Bone marrow (tissue), 2 donors: Measurements from ENCODE around the gene ZNF469.

Experiments used
- DNase-seq, 2 donors: peaks; one replicate each; lab custom pipeline; 2025; lab: John Stamatoyannopoulos, UW

The ZNF469 gene

DNA sequence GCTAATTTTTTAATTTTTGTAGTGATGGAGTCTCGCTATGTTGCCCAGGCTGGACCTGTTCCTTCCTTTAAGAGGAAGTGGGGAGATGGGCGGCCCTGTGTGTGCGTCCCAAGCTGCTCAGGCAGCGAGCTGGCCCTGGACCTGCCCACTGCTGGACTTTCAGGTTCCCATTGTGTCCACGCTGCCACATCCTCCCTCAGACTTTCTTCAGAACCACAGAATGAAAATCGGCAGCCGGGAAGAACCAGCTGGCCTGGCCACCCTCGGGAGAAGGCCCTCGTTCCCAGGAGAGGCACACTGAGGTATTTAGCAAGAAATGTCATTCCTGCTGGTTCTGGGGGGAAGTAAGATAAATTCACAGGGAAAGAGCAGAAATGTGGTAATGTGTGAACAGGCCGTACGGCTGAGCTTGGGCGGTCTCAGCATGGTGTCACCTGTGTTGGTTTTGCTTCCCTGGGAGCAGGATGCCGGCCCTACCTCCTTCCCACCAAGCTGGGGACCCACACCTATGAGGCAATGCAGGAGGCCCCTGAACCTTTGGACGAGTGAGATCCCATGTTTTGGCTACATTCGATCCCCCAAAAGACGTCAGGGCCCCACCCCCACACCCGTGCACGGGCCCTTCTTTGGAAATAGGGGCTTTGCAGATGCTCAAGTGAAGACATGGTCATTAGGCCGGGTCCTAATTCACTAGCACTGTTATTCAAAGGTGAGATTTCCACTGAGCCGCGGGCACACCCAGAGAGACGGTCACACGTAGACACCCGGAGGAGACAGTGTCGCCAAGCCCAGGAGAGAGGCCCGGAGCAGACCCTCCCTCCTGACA is 35.9 kb upstream of the ZNF469 start:
- no peak for DNase-seq

DNA sequence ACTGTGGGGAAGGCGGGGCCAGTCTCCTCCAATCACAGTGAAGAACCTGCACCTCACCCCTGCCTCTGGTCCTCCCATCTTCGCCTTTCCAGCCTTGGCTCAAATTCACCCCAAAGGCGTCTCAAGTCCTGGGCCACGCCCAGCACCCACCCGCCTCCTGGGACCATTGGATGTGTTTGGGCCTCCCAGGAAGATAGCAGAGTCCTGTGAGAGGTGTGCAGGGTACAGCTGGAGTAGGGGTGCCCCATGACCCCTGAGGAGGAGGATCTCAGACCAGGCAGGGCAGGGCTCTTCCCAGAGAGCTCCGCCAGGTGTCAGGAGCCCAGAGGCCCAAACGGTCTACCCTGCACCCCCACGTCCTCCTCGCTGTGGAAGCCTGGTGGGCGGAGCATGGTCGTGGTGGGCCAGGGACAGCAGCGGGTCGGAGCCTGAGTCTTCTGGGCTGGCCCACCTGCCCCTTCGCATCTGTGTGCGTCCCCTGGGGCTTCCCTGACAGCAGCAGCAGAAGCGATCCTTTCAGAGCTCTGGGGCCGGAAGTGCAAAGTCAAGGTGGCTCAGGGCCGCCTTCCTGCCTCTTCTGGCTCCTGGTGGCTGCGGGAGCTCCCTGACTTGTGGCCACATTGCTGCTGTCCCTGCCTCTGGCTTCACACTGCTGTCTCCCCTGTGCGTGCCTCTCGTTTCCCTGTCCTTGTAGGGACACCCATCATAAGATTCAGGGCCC is 34.9 kb upstream of the ZNF469 start:
- no peak for DNase-seq

DNA sequence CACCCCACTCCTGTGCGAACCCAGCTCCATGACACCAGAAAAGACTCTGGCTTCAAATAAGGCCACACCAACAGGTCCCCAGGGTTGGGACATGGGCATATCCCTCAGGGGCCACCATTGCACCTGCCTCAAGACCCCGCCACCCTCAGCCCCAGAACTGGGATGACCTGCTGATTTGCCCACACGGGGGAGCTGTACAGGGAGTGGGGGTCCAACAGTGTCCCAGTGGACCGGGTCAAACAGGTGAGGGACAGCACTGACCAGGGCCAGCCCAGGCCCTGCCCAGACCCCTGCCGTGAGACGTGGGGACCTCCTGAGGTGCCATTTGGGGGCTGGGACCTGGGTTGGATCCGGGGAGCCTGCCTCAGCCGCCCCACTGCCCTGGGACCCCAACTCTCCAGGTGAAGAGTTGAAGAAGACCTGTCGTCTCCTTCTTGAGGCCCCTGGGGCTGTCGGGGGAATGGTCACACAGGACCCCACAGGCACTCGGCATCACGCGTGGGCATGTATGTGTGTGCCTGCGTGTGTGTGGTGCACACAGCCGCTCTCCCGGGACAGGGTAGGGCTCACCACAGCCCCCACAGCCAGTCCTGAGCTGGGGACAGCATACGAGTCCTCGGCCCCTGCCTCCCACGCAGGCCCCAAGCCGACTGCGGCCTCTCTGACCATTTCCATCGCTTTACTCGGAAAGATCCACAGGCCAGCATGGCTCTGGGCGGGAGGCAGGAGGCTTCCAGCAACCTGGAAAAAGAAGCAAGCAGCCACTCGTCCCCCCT is 34.2 kb upstream of the ZNF469 start:
- no peak for DNase-seq

DNA sequence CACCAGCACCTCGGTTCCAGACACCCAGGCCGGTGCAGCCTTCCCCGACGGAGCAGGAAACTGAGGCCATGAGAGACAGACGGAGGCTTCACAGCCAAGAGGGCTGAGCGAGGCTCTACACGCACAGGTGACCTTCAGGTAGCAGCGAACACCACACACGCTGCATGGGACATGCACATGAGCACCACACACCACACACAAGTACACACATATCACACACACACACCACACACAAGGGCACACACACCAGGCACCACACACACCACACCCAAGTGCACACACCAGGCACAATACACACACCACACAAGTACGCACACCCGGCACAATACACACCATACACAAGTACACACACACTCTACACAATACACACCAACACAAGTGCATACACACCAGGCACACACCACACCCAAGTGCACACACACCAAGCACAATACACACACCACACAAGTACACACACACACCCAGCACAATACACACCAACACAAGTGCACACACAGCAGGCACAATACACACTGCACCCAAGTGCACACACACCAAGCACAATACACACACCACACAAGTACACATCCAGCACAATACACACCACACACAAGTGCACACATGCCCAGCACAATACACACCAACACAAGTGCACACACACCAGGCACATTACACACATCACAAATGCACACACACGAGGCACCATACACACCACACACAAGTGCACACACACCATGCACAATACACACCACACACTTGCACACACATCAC is 33.4 kb upstream of the ZNF469 start:
- no peak for DNase-seq

DNA sequence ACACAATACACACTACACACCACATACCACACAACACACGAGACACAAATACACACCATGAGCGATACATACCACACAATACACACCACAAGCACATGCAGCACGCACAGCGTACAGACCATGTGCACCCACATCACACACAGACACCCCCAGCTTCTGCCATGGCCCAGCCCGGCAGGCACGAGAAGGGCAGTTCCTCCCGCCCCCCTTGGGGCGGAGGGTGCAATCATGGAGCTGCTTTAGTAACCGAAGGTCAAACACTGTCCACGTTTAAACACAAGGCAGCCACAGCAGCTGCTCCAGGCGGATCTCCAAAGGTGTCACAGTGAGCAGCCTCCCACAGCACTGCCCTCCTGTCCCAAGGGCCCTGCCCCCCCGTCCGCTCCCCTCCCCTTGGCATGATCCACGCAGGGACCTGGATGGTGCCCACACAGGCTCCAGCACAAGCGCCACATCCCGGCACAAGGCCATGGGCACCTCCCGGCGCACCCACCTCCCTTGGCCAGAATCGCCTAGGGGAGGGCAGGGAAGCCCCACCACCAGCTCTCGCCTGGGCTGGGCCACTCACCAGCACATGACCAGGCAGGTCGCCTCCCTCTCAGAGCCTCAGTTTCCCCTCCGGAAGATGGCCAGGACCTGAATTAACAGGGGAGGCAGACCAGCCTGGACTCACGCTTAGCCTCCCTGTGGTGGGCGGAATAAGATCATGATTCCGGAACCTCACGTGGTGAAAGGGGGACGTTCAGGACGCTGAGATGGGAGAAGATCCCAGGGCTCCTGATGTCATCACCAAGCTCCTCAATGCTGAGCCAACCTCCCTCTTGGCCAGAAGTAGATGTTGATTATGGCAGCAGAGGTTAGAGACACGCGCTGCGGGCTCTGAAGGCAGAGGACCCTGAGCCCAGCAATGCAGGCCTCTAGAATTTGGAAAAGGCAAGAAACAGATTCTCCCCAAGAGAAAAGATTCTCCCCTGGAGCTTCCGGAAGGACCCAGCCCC is 32.6 kb upstream of the ZNF469 start:
- DNase-seq = no peak

DNA sequence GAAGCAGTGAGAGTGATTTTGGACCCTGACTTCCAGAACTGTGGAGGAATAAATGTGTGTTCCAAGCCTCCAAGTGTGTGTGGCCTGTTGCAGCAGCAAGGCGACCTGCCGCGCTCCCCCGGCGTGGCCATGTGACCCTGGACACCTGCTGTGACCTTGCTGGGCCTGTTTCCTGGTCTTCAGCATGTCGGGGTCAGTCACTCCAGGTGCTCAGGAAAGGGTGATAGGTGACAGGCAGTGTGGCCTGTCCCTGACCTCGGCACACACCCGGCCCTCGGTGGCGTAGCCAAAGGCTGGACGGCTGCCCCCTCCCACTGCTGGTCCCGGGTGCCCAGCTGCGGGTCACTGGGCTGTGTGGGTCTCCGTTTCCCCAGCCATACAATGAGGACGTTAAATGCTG is 31.8 kb upstream of the ZNF469 start:
- DNase-seq = no peak

DNA sequence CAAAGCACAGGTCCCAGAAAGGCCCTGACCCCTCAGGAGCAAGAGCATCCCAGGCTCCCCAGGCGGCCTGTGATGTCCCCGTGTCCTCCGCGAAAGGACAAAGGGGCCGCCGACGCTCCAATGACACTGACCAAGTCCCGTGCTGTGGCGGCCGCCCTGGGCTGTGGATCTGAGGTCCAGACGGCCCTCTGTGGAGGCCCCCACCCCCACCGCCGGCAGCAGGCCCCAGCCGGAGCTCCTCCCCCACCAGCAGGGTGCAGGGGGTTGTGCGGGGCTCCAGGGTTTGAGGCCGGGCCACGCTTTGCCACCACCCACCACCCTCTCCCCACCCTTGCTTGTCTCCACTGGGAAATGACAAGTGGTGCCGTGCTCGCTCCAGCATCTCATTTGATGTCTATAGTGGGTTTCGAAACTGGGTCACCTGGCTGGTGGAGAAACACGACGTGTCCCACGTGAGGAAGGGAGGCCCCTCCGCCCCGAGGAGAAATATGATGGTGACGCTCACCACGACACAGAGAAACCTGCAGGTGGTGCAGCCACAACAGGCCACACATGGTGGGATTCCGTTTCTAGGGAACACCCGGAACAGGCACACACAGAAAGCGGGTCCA is 31.2 kb upstream of the ZNF469 start:
- DNase-seq = no peak

DNA sequence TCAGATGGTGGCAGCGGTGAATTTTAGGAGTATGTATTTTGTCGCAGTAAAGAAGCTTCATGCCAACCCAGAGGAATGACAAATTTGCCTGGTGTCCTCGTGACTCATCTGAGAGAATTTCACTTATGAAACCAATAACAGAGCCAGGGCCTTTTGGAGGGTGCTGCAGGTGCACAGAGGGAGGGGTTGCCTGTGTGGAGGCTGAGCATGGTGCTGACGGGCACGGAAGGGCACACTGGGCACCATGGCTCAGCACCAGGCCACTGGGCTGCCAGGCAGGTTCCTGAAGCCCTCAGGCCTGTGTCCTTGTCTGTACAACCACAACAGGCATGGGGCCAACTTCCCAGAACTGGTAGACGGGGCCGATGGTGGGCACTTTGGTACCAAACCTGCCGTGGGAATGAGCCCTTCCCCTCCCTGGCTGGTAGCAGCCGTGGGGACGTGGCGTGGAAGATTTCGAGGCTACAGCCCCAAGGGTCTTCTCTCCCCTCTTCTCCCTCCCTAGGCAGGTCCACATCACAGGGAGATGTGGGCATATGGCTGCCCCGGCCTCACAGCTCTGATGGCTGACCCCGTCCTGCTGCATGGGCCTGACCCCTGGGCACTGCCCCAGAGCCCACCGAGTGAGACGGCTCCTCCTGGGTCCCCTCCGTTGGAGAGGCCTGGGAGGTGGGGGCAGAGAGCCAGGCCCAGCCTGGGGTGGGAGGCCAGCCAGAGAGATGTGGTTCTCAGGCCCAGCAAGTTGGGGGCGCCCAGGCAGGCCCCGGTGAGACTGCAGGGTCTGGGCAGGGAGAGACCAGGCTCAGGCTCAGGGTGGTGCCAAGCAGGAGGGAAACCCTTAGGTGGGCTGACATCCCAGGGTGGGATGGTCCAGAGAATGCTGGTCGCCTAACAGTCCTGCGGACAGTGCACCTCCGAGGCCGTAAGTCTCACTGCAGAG is 30.2 kb upstream of the ZNF469 start:
- DNase-seq = no peak

DNA sequence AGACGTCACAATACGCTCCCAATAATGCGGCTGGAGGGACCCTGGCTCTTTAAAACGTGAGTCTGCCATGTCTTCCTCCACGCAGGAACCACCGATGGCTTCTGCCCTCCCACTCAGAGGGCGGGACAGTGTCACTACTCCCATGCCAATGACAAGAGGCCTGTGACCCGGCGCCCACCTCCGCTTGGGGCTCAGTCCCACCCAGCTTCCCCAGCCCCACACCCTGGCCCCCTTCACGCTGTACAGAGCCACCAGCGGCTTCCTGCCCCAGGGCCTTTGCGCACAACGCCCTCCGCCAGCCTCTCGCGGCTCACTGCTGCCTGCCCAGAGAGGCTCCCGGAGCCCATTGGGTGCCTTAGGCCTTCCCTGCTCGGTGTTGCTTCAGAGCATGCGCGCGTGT is 29.5 kb upstream of the ZNF469 start:
- DNase-seq = no peak

DNA sequence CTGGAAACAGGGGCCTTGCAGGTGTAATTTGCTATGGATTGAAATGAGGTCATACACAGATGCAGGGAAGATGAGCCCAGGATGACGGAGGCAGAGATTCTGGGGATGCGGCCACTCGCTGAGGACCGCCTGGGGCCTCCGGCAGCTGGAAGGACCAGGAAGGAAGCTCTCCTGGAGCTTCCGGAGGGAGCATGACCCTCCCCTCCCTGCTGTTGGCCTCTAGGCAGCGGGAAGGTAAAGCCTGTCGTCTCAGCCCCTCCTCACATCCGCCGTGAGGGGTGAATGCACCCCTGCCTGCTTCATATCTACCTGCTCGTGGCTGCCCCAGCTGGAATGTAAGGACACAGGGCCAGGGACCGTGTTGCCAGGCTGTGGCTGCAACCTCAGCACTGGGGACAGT is 29.1 kb upstream of the ZNF469 start:
- DNase-seq = no peak

DNA sequence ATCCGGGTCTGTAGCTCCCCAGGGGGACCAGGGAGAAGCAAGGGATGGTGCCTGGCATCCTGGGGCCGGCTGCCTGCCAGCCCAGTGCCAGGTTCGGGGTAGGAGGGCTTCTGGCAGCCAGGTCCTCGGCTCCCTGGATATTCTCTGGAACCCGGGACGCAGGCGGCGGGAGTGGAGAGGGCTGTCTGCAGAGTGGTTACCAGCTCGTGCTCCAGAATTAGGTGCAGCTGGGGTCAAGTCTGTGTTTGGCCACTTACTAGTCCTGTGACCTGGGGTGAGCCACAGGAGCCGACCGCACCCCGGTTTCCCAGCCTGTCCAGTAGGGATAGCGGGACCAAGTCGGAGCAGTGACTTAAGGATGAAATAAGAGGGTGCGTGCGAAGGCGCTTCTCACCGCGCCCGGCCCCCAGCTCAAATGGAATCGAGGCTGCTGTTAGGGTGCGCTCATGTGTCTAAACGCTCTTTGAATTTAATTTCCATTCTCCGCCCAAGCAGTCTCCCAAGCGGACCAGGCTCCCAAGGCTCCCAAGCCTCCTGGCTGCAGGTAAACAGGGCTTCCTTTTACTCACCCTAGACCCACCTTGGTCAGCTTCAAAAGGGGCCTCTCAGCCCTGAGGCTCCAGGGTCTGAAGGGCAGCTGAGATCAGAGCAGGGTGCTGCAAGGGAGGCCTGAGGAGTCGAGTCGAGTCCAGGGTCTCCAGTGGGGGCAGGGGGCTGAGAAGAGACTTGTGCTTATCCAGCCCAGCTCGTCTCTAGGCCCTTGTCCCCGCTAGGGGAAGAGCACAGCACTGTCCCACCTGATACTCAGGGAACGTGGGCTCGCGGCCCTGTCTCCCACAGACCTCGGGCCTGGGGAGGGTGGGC is 28.3 kb upstream of the ZNF469 start:
- no peak for DNase-seq

DNA sequence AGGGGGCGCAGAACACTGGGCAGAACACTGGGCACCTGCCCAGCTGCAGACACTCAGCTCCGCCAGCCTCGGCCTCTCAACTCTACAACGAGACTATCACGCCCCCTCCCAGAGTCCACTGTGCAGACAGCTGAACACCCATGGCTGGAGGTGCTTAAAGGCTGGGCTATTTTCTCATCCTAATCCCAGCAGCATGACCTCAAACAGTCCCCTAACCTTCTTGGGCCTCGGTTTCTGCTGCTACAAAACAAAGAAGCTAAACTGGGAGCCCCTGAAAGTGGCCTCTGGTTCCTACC is 27.7 kb upstream of the ZNF469 start:
- DNase-seq = no peak

DNA sequence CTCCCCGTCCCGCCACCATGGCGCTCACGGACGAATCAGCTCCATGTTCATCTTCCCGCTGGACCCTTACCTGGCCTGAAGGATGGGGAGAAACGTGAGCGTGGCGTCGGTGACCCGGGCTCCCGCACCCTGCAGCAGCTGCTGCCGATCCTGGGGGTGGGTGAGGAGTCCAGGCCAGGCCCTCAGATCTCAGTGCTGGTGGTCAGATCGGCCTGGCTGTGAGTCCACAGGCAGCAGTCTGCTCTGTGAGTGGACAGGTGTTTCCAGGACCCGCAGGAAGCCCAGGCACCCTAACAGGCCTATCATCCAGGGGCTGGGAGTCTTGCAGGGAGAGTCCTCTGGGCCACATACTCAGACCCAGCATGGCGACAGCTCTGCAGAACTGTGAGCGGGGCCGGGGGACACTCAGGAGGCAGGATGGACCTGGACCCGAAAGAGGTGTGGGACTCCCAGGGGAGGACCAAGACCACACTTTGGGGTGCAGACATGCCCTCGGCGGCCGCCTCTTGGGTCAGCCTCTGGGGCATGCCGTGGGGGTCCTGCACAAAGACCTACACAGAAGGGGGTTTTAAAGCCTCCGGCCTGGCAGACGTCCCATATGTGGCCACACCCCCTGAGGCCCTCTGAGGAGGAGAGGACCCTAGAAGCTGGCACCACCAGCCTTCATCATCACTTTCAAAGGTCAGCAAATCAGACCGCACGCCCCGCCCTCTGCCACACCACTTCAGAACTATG is 27.2 kb upstream of the ZNF469 start:
- DNase-seq = no peak

DNA sequence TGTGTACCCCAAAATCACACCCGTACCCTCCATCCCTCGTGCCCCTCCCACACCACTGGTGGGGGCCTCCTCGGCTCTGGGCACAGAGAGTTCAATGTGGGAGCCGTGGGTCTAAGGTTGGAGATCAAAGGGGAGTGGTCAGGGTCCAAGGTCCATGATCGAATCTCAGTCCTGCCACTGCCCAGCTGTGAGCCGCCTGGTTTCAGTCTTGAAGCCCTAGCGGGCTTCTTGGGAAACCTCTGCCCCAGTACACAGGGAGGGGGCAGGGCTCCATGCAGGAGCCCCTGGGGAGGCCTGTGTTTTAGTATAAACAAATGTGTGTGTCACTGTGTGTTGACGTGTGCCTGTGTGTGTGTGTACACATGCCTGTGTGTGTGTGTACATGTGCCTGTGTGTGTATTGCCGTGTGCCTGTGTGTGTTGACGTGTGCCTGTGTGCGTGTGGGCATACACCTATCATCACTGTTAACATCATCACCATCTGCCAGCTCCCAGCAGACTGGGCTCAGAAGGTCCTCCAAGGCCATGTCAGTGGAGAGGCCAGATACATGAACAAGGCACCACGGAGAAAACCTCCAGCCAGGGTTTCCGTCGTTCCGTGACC is 26.5 kb upstream of the ZNF469 start:
- no peak for DNase-seq

DNA sequence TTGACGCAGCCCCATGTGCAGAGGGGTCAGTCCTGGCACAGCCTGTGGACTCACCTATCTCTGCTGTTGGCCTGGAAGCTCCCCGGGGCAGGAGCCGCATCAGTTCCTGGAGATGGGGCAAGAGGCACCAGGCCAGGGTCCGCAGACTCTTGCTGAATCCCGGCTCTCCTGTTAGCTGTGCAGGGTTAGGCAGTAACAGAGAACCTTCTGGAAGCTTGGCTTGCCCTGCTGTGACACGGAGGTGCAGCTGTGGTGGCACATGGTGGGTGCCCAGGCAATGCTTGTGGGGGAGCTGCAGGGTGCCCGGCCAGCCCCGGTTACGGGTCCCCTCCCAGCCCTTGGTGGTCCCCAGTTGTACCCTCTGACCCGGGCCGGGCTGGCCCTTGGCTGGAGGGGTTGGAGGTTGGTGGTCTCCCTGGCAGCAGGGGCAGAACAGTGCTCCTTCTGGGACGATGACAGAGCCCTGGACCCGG is 26.0 kb upstream of the ZNF469 start:
- no peak for DNase-seq

DNA sequence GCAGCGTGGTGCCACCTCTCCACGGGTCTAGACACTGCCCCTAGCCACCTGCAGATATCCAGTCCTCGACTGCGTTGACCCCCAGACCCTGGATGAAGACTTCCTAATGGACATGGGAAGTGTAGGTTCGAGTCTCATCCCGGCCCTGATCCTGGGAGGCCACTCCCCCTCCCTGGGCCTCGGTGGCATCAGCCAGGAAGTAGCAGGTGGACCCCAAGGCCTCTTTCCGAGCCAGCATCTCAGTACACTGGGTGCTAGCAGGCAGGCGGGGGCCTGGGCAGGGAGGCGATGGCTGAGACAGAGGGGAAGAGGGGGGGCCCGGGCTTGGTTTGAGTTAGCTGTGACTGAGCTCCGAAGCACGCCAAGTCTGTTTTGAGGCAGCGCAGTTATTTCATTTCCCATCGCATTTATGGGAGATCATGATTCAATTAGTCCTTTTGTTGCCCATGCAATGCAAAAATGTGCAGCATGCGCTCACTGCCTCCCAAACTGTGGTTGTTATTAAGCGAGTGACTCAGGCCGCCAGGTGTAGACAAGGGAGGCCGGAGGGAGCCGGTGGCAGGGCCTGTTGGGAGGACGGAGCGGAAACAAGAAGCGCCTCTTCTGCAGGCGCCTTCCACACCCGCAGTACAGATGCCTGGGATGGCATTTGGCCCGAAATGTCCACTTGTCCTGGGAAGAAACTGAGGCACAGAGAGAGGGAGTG is 25.3 kb upstream of the ZNF469 start:
- DNase-seq = no peak

DNA sequence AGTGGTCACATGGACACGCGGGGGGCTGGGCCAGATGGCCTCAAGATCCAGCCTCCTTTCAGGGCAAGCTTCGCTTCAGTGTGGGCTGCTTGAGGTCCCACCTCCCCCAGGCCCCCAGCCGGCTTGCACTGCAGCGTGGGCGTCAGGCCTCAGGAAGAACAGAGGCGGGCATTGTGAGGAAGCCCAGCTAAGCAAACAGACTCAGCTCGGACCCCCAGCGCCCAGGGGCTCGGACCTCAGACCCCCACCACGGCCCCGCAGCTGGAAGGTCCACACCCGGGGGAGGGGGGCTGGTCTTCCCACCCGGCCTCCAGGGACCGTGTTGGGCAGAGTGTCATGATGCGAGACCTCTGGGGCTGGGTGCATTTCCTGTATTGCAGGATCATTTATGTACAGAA is 24.7 kb upstream of the ZNF469 start:
- DNase-seq = no peak
